ENCODE results near the gene SNN. TPM values are rescaled to one million over a fixed set of nuclear protein-coding genes. Genes with fewer than 3 reads are reported as not detected.

Gene SNN
- total RNA-seq, 1 experiment from 2014 or later: 65.2 TPM

- TF ChIP-seq SOX15 (CRISPR knock-in tag; IDR thresholded peaks at IDR 0.05): no peak
- TF ChIP-seq FOXP4 (CRISPR knock-in tag; IDR thresholded peaks at IDR 0.05): no peak
- TF ChIP-seq GRHL2 (CRISPR knock-in tag; IDR thresholded peaks at IDR 0.05; ENCODE audit: insufficient replicate concordance, severe bottlenecking): no peak
- TF ChIP-seq PREB (CRISPR knock-in tag; IDR thresholded peaks at IDR 0.05; ENCODE audit: borderline replicate concordance): no peak
- no peak for TF ChIP-seq AR (CRISPR knock-in tag; IDR thresholded peaks at IDR 0.05)
- no peak for TF ChIP-seq KAT7 (CRISPR knock-in tag; IDR thresholded peaks at IDR 0.05; ENCODE audit: borderline replicate concordance)
- TF ChIP-seq ATF1 (CRISPR knock-in tag; IDR thresholded peaks at IDR 0.05): no peak
- TF ChIP-seq IRF1 (CRISPR knock-in tag; IDR thresholded peaks at IDR 0.05): no peak
- no peak for TF ChIP-seq TEAD1 (CRISPR knock-in tag; IDR thresholded peaks at IDR 0.05)
- TF ChIP-seq ATF3 (CRISPR knock-in tag; conservative IDR thresholded peaks at IDR 0.05): no peak
- peak; percentile 45; the same call in 1 of the 2 replicates for TF ChIP-seq FOXP1 (CRISPR knock-in tag; IDR thresholded peaks at IDR 0.05; ENCODE audit: borderline replicate concordance)
- TF ChIP-seq OVOL2 (CRISPR knock-in tag; IDR thresholded peaks at IDR 0.05; ENCODE audit: borderline replicate concordance): no peak
- TF ChIP-seq ELF4 (CRISPR knock-in tag; IDR thresholded peaks at IDR 0.05; ENCODE audit: low read depth): no peak
- TF ChIP-seq JUN (CRISPR knock-in tag; IDR thresholded peaks at IDR 0.05): no peak
- TF ChIP-seq ZBTB21 (CRISPR knock-in tag; IDR thresholded peaks at IDR 0.05; ENCODE audit: borderline replicate concordance): no peak
- TF ChIP-seq FOXJ3 (CRISPR knock-in tag; IDR thresholded peaks at IDR 0.05; ENCODE audit: borderline replicate concordance): no peak
- no peak for TF ChIP-seq NFYB (CRISPR knock-in tag; conservative IDR thresholded peaks at IDR 0.05; ENCODE audit: low read depth)
- TF ChIP-seq ZNF219 (CRISPR knock-in tag; IDR thresholded peaks at IDR 0.05; ENCODE audit: borderline replicate concordance): no peak
- TF ChIP-seq SMAD4 (CRISPR knock-in tag; IDR thresholded peaks at IDR 0.05): no peak
- no peak for TF ChIP-seq RELA (CRISPR knock-in tag; IDR thresholded peaks at IDR 0.05; ENCODE audit: borderline replicate concordance)
- peak; percentile 32; the same call in 1 of the 2 replicates for TF ChIP-seq NFE2L1 (CRISPR knock-in tag; IDR thresholded peaks at IDR 0.05)
- TF ChIP-seq ZNF121 (CRISPR knock-in tag; IDR thresholded peaks at IDR 0.05): no peak
- TF ChIP-seq AFF4 (CRISPR knock-in tag; IDR thresholded peaks at IDR 0.05; ENCODE audit: borderline replicate concordance): no peak
- TF ChIP-seq ZBTB43 (CRISPR knock-in tag; IDR thresholded peaks at IDR 0.05): no peak
- no peak for TF ChIP-seq ZNF423 (CRISPR knock-in tag; IDR thresholded peaks at IDR 0.05)
- TF ChIP-seq ZMAT4 (CRISPR knock-in tag; IDR thresholded peaks at IDR 0.05): no peak
- TF ChIP-seq PRRX2 (CRISPR knock-in tag; IDR thresholded peaks at IDR 0.05): no peak
Measured at GRCh38 chr16:11667824-11668622, at the start of gene SNN (continued).
